Activated CD4-positive, alpha-beta T cell treated with anti-CD3 and anti-CD28 coated beads for 4 hours (primary cell): ENCODE data around the gene SLC9A8.
"Not testable (repeated sequence)": the region's sequence is repeated elsewhere in the genome, so short reads cannot be mapped to it uniquely, and the experiment has no call there.

Experiments used
- DNase-seq, 2 donors: peaks; one replicate each; pipeline ENCODE4 v3.0.0-alpha.2; 2020

Gene SLC9A8

DNA sequence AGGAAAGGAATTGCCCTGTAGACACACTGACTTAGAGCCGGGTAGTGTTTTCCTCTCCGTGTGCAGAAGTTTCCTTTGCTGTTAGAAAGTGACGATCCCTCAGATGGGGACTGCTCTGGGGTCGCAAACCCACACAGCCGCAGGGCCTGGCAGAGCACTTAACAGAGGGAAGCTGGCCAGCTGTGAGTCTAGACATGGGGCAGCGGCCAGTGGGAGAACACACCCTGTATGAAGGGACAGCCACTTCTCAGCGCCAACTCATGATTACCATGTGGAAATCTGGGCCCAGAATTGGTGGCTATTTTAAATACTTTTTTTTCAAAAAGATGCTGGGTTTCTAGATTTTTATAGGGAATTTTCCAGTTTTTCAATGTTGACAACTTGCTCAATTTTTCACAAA is 39.4 kb downstream of the SLC9A8 start:
- no peak for DNase-seq

DNA sequence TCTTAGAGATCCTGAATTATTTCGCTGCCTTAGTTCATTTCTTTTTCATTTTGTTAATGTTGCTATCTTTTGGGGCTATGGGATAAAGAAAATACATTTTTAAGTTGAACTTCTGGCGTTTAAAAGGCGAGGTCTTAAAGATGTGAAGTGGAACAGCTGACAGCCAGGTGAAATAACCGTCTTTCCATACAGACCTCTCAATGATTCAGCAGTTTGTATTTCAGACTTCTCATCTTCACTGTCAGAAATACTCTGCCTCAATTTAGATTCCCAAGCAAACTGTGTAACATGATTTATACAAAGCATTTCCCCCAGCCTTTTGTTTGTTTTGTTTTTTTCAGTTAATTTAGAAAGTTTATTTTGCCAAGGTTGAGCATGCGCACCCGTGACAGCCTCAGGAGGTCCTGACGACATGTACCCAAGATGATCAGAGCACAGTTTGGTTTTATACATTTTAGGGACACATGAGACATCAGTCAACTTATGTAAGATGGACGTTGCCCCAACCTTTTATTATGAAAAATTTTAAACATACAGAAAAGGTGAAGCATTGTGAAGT is 40.0 kb downstream of the SLC9A8 start:
- no peak for DNase-seq

GRCh38 chr20:49853640-49854039 is 41.0 kb downstream of the SLC9A8 start:
- no peak for DNase-seq

- DNase-seq: no peak
Observed at GRCh38 chr20:49854190-49854875, 41.7 kb downstream of the SLC9A8 start.

GRCh38 chr20:49856904-49857303 is 44.3 kb downstream of the SLC9A8 start:
- DNase-seq: no peak

- DNase-seq: no peak
Observed at GRCh38 chr20:49858076-49858585, 45.5 kb downstream of the SLC9A8 start.

DNA sequence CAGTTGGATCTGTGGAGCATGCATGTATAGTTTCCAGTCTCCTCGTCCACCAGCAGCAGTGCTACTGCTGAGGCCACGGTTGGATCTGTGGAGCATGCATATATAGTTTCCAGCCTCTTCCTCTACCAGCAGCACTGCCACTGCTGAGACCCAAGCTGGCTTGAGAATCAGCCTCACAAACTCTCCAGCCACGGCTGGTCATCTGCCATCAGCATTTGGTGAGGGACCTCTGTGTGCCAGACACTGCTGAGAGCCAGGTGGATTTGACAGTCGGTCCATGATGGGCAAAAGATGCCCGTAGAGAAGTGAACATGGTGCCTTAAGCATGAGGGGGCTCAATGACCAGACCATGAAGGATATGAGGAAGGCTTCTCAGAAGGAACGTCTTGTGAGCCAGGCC is 46.4 kb downstream of the SLC9A8 start:
- DNase-seq: no peak

- DNase-seq: no peak
Observed at GRCh38 chr20:49859807-49860206, 47.2 kb downstream of the SLC9A8 start.

DNA sequence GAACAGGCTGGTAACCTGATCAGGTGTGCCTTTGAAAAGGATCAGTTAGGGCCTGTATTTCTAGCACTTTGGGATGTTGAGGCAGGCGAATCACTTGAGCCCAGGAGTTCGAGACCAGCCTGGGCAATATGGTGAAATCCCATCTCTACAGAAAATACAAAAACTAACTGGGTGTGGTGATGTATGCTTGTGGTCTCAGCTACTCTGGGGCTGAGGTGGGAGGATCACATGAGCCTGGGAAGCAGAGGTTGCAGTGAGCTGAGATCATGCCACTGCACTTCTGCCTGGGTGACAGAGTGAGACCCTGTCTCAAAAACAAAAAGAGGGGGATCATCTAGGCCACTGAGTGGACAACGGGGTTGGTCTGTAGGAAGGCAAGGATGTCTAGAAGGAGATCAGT is 48.6 kb downstream of the SLC9A8 start:
- not testable (repeated sequence) for DNase-seq

DNA sequence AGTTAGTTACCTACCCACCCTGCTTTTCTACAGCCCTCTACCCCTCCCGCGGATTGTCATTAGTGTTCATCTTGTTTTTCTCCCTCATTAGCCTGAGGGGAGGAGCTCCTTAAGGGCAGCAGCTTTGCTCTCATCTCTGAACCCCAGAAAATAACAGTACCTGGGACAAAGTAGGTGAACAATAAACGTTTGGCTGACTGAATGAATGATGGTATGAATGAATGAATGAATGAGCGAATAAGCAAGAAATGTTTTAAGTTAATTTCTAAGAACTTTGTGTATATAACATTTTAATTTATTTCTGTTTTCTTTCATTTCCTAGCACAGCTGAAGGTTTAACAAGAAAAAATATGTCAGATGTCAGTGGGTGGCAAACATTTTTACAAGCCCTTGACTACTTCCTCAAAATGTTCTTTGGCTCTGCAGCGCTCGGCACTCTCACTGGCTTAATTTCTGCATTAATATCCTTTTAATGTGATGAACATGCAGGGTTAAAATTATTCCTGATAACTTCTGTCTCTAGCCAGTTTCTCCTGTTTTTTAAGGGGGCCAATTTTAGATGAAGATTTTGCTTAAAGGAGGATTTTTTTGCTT is 50.1 kb downstream of the SLC9A8 start:
- no peak for DNase-seq

GRCh38 chr20:49863666-49864065 is 51.0 kb downstream of the SLC9A8 start:
- DNase-seq: no peak

GRCh38 chr20:49865559-49865958 is 52.9 kb downstream of the SLC9A8 start:
- no peak for DNase-seq

DNA sequence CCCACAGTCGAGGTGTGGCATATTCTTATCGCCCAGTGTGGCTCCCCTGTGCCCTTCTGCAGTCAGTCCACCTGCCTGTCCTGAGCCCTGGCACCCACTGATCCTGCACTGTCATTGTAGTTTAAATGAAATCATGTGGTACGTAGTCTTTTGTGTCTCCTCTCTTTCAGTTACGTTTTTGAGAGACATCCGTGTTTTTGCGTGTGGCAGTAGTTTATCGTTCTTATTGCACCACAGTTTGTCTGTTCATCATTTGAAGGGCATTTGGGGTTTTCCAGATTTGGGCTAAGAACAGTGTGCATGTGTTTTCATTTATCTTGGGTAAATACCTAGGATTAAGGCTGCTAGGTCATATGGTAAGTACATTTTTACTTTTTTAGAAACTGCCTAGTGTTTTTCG is 53.4 kb downstream of the SLC9A8 start:
- DNase-seq: no peak

DNA sequence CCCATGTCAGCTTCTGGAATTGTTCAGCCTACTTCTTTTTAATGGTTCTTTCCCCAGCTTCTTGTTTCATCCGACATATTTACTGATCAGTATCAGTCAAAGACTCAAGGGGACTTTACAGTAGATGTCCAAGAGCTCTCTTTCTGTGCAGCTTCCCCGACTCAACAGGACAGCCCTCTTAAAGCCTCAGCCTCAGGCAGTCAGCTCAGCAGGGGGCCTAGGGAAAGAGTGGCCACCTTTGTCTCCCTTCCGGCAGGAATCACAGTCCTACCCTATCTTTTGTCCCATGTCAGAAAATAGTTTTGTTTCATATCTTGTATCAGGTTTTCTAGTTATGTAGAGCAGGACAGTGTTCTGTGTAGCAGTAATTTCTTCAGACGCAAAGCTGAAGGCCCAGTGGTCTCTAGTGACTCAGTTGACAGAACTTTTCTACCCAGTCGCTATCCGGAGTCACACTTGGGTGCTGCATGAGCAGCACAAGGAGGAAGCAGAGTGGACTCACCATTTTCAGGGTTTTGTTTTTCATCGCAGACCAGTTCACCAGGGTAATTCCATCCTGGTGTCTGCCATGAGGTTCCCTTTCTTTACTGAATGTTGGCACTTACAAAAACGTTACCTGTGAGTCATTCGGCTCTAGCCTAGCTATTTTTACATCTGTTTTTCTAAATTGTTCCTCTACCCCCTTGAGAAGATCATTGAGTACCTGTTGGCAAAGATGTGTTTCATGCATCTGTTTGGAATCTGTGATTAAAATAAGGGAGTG is 55.0 kb downstream of the SLC9A8 start:
- no peak for DNase-seq

GRCh38 chr20:49868538-49868937 is 55.9 kb downstream of the SLC9A8 start:
- DNase-seq: no peak

DNA sequence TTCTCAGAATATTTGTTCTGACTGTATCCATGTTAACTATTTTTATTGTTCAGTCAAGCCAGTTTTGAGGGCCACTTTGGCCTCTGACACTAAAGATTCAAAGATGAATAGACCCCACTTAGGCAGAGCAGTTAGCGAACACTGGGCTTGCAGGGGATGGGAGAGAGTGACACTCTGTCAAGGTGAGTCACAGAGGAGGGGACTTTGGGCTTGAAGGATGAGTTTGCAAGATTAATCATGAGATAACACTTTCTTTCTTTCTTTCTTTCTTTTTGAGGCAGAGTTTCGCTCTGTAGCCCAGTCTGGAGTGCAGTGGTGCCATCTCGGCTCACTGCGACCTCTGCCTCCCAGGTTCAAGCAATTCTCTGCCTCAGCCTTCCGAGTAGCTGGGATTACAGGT is 56.3 kb downstream of the SLC9A8 start:
- no peak for DNase-seq

GRCh38 chr20:49870261-49870660 is 57.6 kb downstream of the SLC9A8 start:
- no peak for DNase-seq

GRCh38 chr20:49871391-49871948 is 58.8 kb downstream of the SLC9A8 start:
- DNase-seq: no peak

- DNase-seq: no peak
Observed at GRCh38 chr20:49872056-49872455, 59.4 kb downstream of the SLC9A8 start.

DNA sequence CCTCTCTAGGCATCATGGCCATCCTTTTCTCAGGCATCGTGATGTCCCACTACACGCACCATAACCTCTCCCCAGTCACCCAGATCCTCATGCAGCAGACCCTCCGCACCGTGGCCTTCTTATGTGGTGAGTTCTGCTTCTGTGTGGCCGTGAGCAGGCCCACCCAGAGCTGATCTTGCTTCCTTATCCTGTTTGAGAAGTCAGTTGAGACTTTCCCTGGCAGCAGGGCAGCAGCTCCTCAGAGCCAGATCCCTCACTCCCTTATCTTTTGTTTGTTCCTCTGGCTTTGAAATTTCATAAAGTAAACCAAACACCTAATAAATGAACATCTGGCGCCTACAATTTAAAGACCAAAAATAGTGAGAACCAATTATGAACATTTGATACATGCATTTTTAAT is 62.1 kb downstream of the SLC9A8 start:
- no peak for DNase-seq

- no peak for DNase-seq
Observed at GRCh38 chr20:49877386-49877921, 64.8 kb downstream of the SLC9A8 start.

- DNase-seq: no peak
Observed at GRCh38 chr20:49878977-49879376, 66.3 kb downstream of the SLC9A8 start.

DNA sequence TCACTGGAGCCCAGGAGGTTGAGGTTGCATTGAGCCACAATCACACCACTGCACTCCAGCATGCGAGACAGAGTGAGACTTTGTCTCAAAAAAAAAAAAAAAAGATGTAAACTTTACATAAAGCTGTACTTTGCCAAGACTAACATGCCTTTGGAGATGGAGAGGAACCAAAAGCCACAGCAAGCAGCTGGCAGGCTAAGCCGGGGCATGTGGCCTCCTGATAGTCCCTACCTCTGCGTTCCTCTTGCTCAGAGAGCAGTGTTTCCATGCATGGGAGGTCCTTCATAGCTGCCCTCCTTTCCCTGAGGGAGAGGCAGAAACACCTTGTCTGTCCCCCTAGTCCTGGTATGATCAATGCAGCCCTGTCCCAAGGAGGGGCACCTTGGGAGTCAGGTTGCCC is 67.5 kb downstream of the SLC9A8 start:
- DNase-seq: no peak
